Hepatocyte (in vitro differentiated cells): ENCODE measurements around the gene OTULINL. TPM values are rescaled to one million over a fixed set of nuclear protein-coding genes. Genes with fewer than 3 reads are reported as not detected.

Source experiments
- DNase-seq: peaks from one replicate; pipeline ENCODE4 v3.0.0-alpha.2; 2016; ENCODE audit warnings: low spot score
- H2AFZ ChIP-seq: fragments of 200-600 bp; sonication (generic); 2 replicates; pipeline ENCODE4 v1.6.0; 2016; ENCODE audit warnings: antibody characterized with exemption, mild to moderate bottlenecking
- H3K27ac ChIP-seq: fragments of 200-600 bp; sonication (generic); 2 replicates; pipeline ENCODE4 v1.5.1; 2016; ENCODE audit warnings: mild to moderate bottlenecking
- H3K27me3 ChIP-seq: fragments of 200-600 bp; sonication (generic); 2 replicates; pipeline ENCODE4 v1.6.1; 2016
- H3K36me3 ChIP-seq: fragments of 200-600 bp; sonication (generic); replicated peaks from 2 replicates; pipeline ENCODE4 v1.5.1; 2016; ENCODE audit warnings: low read depth; ENCODE audit not compliant: insufficient read depth
- H3K4me1 ChIP-seq: fragments of 200-600 bp; sonication (generic); 2 replicates; pipeline ENCODE4 v1.5.1; 2016; ENCODE audit warnings: mild to moderate bottlenecking, moderate library complexity; ENCODE audit not compliant: insufficient read depth
- H3K4me2 ChIP-seq: fragments of 200-600 bp; sonication (generic); 2 replicates; pipeline ENCODE4 v1.6.0; 2016
- H3K4me3 ChIP-seq: fragments of 200-600 bp; sonication (generic); 2 replicates; pipeline ENCODE4 v1.5.1; 2016; ENCODE audit warnings: mild to moderate bottlenecking
- H3K79me2 ChIP-seq: fragments of 200-600 bp; sonication (generic); 2 replicates; pipeline ENCODE4 v1.6.0; 2017; ENCODE audit warnings: mild to moderate bottlenecking
- H3K9me2 ChIP-seq: fragments of 200-600 bp; sonication (generic); replicated peaks from 2 replicates; pipeline ENCODE4 v1.6.0; 2017; ENCODE audit warnings: mild to moderate bottlenecking; ENCODE audit not compliant: insufficient read depth
- H3K9me3 ChIP-seq: fragments of 200-600 bp; sonication (generic); 2 replicates; pipeline ENCODE4 v1.5.1; 2016; ENCODE audit warnings: low read depth, mild to moderate bottlenecking
- H4K20me1 ChIP-seq: fragments of 200-600 bp; sonication (generic); 2 replicates; pipeline ENCODE4 v1.6.0; 2016; ENCODE audit warnings: mild to moderate bottlenecking; ENCODE audit not compliant: insufficient read depth, poor library complexity, severe bottlenecking
- EZH2 ChIP-seq: fragments of 200-600 bp; sonication (generic); IDR thresholded peaks from 2 replicates; pipeline ENCODE4 v1.6.1; 2016; ENCODE audit warnings: antibody characterized with exemption, mild to moderate bottlenecking, borderline replicate concordance
- EZH2phosphoT487 ChIP-seq: fragments of 200-600 bp; sonication (generic); IDR thresholded peaks from one replicate; pipeline ENCODE4 v1.6.1; 2018; ENCODE audit warnings: antibody characterized with exemption, mild to moderate bottlenecking, low read depth, moderate library complexity; ENCODE audit not compliant: unreplicated experiment, severe bottlenecking
- WGBS: methylation state at CpG from one replicate; pipeline ENCODE4 v1.1.6; 2016; ENCODE audit warnings: low lambda C conversion rate; ENCODE audit errors: missing lambda C conversion rate; 5-methylcytosine and 5-hydroxymethylcytosine counted together
- polyA plus RNA-seq: library from polyadenylated mRNA; unstranded; fragments of >200 nt; fragmentation: Nextera tagmentation; extraction: Ambion mirVana; gene quantifications from 2 replicates; pipeline ENCODE4 v1.2.1, GENCODE V29; 2016
- total RNA-seq: library from RNA; depleted of rRNA; stranded (reverse); fragments of >200 nt; gene quantifications from 2 replicates; pipeline ENCODE4 v1.2.3, GENCODE V29; 2014
- TF ChIP-seq, protein P1 (sequence below): fragments of 200-600 bp; sonication (generic); IDR thresholded peaks from 2 replicates; pipeline ENCODE4 v1.5.1; 2016; ENCODE audit warnings: antibody characterized with exemption, mild to moderate bottlenecking; ENCODE audit not compliant: poor library complexity

Gene OTULINL
- total and polyA plus RNA-seq, 2 experiments from 2014 or later = 25.4 to 35.4 TPM

DNA sequence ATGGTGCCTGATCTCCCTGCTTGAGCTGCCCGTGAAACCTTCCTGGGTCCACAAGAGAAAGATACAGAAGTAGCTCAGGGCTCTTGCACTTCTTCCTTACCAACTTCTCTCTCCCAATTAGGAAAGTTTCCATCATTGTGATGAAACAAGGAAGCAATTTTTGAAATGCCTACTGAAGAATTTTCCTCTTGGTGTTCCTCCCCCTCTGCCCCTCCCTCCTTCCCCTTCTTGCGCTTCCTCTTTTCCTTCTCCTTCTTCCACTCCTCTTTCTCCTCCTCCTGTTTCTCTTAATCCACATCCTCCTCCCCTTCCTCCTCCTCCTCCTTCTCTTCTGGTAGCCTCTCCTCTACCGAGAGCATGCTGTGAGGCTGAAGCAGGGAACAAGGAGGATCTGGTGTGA is 36.3 kb upstream of the OTULINL start:
- Histone ChIP-seq H3K4me1 (no peaks in the 10 kb centered on the region), H3K4me2 (no peak overlapping the region), H4K20me1 (no peaks in the 10 kb centered on the region), H3K36me3 (no peaks in the 10 kb centered on the region), H3K4me3 (no peak overlapping the region), H3K9me3 (peaks cover 11% of the 10 kb centered on the region), H3K27me3 (no peaks in the 10 kb centered on the region), H3K79me2 (no peaks in the 10 kb centered on the region), H3K27ac (no peak overlapping the region), H3K9me2 (no peaks in the 10 kb centered on the region), H2AFZ (no peak overlapping the region)
- DNase-seq = no peak
- TF ChIP-seq, protein P1, sequence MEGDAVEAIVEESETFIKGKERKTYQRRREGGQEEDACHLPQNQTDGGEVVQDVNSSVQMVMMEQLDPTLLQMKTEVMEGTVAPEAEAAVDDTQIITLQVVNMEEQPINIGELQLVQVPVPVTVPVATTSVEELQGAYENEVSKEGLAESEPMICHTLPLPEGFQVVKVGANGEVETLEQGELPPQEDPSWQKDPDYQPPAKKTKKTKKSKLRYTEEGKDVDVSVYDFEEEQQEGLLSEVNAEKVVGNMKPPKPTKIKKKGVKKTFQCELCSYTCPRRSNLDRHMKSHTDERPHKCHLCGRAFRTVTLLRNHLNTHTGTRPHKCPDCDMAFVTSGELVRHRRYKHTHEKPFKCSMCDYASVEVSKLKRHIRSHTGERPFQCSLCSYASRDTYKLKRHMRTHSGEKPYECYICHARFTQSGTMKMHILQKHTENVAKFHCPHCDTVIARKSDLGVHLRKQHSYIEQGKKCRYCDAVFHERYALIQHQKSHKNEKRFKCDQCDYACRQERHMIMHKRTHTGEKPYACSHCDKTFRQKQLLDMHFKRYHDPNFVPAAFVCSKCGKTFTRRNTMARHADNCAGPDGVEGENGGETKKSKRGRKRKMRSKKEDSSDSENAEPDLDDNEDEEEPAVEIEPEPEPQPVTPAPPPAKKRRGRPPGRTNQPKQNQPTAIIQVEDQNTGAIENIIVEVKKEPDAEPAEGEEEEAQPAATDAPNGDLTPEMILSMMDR = no peak
- TF ChIP-seq EZH2phosphoT487 = no peak
- no peak for TF ChIP-seq EZH2
- 71% methylated on average over 3 of the region's 3 CpGs for WGBS

DNA sequence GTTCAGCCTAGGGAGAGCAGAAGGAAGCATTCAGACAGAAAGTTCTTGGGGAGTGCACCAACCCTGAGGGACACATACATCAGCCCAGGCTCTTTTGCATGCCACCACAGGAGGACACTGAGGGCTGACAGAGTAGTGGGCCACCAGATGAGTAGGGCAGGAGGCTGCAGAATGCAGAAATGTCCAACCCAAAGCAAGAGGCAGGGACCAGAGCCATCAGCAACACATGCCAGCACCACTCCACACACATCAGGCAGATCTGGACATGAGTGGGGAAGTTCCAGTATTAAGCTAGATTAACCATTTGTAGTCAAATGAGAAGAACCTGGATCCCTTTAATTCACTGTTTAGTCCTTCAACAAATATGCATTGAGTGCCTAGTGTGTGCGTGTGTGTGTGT is 35.7 kb upstream of the OTULINL start:
- Histone ChIP-seq H4K20me1 (no peaks in the 10 kb centered on the region), H3K4me1 (no peaks in the 10 kb centered on the region), H3K79me2 (no peaks in the 10 kb centered on the region), H2AFZ (no peak overlapping the region), H3K27me3 (no peaks in the 10 kb centered on the region), H3K4me3 (no peak overlapping the region), H3K36me3 (no peaks in the 10 kb centered on the region), H3K27ac (no peak overlapping the region), H3K9me2 (no peaks in the 10 kb centered on the region), H3K4me2 (no peak overlapping the region), H3K9me3 (peaks cover 10% of the 10 kb centered on the region)
- no peak for TF ChIP-seq EZH2
- TF ChIP-seq, protein P1 = no peak
- TF ChIP-seq EZH2phosphoT487 = no peak
- DNase-seq = no peak
- 75% methylated on average over 1 of the region's 1 CpG for WGBS

DNA sequence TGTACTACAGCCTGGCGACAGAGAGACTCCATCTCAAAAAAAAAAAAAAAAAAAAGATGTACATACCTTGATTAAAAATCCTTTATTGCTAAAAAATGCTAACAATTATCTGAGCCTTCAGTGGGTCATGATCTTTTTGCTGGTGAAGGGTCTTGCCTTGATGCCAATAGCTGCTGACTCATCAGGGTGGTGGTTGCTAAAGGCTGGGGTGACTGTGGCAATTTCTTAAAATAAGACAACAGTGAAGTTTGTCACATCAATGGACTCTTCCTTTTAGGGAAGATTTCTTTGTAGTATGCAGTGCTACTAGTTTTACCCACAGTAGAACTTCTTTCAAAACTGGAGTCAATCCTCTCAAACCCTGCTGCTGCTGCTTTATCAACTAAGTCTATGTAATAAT is 33.9 kb upstream of the OTULINL start:
- H2AFZ ChIP-seq = no peak overlapping the region
- no peak for TF ChIP-seq EZH2phosphoT487
- TF ChIP-seq, protein P1 = no peak
- no peak for TF ChIP-seq EZH2
- no peaks in the 10 kb centered on the region for H3K79me2 ChIP-seq
- no peak for DNase-seq
- no peaks in the 10 kb centered on the region for H3K9me2 ChIP-seq
- no peak overlapping the region for H3K27ac ChIP-seq
- 100% methylated on average over 1 of the region's 1 CpG for WGBS
- H3K36me3 ChIP-seq = no peaks in the 10 kb centered on the region
- H3K4me3 ChIP-seq = no peak overlapping the region
- H3K9me3 ChIP-seq = no peaks in the 10 kb centered on the region
- H3K4me2 ChIP-seq = no peak overlapping the region
- no peaks in the 10 kb centered on the region for H3K27me3 ChIP-seq
- H3K4me1 ChIP-seq = no peaks in the 10 kb centered on the region
- H4K20me1 ChIP-seq = no peaks in the 10 kb centered on the region

DNA sequence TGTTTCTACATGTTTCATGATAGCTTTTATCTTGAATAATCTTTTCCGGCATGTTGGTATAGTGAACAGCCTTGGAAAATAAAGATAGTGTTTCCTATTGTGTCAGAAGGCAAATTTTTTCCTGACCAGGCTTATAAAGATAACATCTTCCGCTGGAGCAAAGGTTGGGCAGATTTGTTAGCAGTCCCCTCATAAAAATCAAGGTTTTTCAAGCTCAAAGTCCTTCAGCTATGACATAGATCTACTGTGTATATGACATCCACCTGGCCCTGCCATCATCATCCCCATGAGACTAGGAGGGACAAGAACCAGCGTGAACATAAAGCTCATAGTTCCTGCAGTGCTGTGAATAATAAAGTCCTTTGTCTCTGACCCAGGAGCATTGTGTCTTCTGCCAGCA is 30.4 kb upstream of the OTULINL start:
- Histone ChIP-seq H2AFZ (no peak overlapping the region), H3K4me1 (no peaks in the 10 kb centered on the region), H3K36me3 (no peaks in the 10 kb centered on the region), H3K9me3 (no peaks in the 10 kb centered on the region), H3K4me2 (no peak overlapping the region), H4K20me1 (no peaks in the 10 kb centered on the region), H3K27ac (peak overlapping the region; percentile 56), H3K9me2 (no peaks in the 10 kb centered on the region), H3K27me3 (no peaks in the 10 kb centered on the region), H3K79me2 (no peaks in the 10 kb centered on the region), H3K4me3 (no peak overlapping the region)
- WGBS = 51% methylated on average over 3 of the region's 3 CpGs
- no peak for TF ChIP-seq EZH2phosphoT487
- TF ChIP-seq EZH2 = no peak
- TF ChIP-seq, protein P1 = no peak
- peak; percentile 71 for DNase-seq
